ENCODE results near the gene KDM5A.

GRCh38 chr12:233615-233968 lies 155.5 kb downstream of the KDM5A start:
- TF ChIP-seq CTCF (IDR thresholded peaks at IDR 0.05) (no peak), POLR2A (IDR thresholded peaks at IDR 0.05) (no peak), POLR2AphosphoS5 (IDR thresholded peaks at IDR 0.05; ENCODE audit: insufficient read depth in 1 of 2, low read depth in 1 of 2) (no peak)

Data from vagina (tissue), 2 donors.